HCT116 (cell line): Measurements from ENCODE around the gene RPL28. TPM values are rescaled to one million over a fixed set of nuclear protein-coding genes. Genes with fewer than 3 reads are reported as not detected.

Experiments
- ATAC-seq: fragments of 200-7000 bp; cut with Tn5 transposase; 2 replicates; pipeline ENCODE4 v1.9.1; 2020; ENCODE audit warnings: mild to moderate bottlenecking, moderate library complexity
- BruUV-seq: library from RNA; stranded (reverse); fragments of 400-500 nt; replicated peaks from 2 replicates; lab custom pipeline; 2021; lab: Mats Ljungman, UMichigan
- CTCF ChIA-PET: fragments of 300-600 bp; sonication (Branson Sonifier 250); formaldehyde crosslinking; loops from one replicate; lab custom pipeline; 2021; ENCODE audit warnings: antibody characterized with exemption; lab: Charles Lee
- POLR2A ChIA-PET: fragments of 300-600, 350-600 bp; sonication (Branson Sonifier 250); formaldehyde crosslinking; loops from one replicate; lab custom pipeline; 2021; ENCODE audit warnings: antibody characterized with exemption; lab: Charles Lee
- RAD21 ChIA-PET, 2 experiments: fragments of 300-600 bp; sonication (Branson Sonifier 250); formaldehyde crosslinking; loops; one replicate each; lab custom pipeline; 2023; ENCODE audit warnings: low total read pairs in 2 of 2; ENCODE audit not compliant: uncharacterized antibody in 2 of 2, unreplicated experiment in 2 of 2, low non-redundant PET in 1 of 2; lab: Charles Lee
- DNase-seq: peaks from one replicate; pipeline ENCODE4 v3.0.0-alpha.2; 2010; ENCODE audit warnings: low read depth, low spot score
- H2AFZ ChIP-seq: fragments of 200-600 bp; shearing (Covaris generic), sonication (generic); 2 replicates; pipeline ENCODE4 v1.6.1; 2017; ENCODE audit warnings: low read depth, mixed run types, mixed read lengths, antibody characterized with exemption, low read length; ENCODE audit not compliant: poor library complexity, severe bottlenecking
- H3K27ac ChIP-seq: 2 replicates; pipeline ENCODE4 v1.5.1; 2012; ENCODE audit warnings: low read depth, low read length
- H3K27me3 ChIP-seq: fragments of 200-600 bp; sonication (generic); 2 replicates; pipeline ENCODE4 v1.6.1; 2016; ENCODE audit warnings: mixed run types, low read length, mixed read lengths; ENCODE audit not compliant: insufficient read depth
- H3K36me3 ChIP-seq, 2 experiments: fragments of 200-500 bp in 1 of 2; fragments of 200-600 bp in 1 of 2; sonication (Bioruptor generic) in 1 of 2; sonication (generic) in 1 of 2; 2 replicates each; pipeline versions ENCODE4 v1.5.1 to v1.6.1; 2014 to 2016; ENCODE audit warnings: low read length in 2 of 2, inconsistent platforms in 1 of 2, mixed read lengths in 1 of 2, mixed run types in 1 of 2; ENCODE audit not compliant: insufficient read depth in 2 of 2, control insufficient read depth in 1 of 2
- H3K4me1 ChIP-seq, 2 experiments: fragments of 200-600 bp in 1 of 2; sonication (generic) in 1 of 2; 2 replicates each; pipeline versions ENCODE4 v1.5.1 to v1.6.1; 2012 to 2017; ENCODE audit warnings: low read length in 2 of 2, inconsistent platforms in 1 of 2, mild to moderate bottlenecking in 1 of 2, mixed read lengths in 1 of 2, mixed run types in 1 of 2, moderate library complexity in 1 of 2; ENCODE audit not compliant: insufficient read depth in 2 of 2, control insufficient read depth in 1 of 2
- H3K4me2 ChIP-seq: fragments of 200-600 bp; sonication (generic); 2 replicates; pipeline ENCODE4 v1.6.1; 2017; ENCODE audit warnings: mixed run types, low read length, mixed read lengths
- H3K4me3 ChIP-seq, 2 experiments: fragments of 200-600 bp in 1 of 2; sonication (generic) in 1 of 2; replicated peaks in 1 of 2; 2 replicates each; pipeline ENCODE4 v1.5.1; 2011 to 2016; ENCODE audit warnings: low read length in 2 of 2, control low read depth in 1 of 2, low read depth in 1 of 2, mild to moderate bottlenecking in 1 of 2, mixed read lengths in 1 of 2, mixed run types in 1 of 2
- H3K79me2 ChIP-seq: fragments of 200-600 bp; sonication (generic); 2 replicates; pipeline ENCODE4 v1.6.1; 2017; ENCODE audit warnings: mild to moderate bottlenecking, mixed run types, low read length, moderate library complexity, mixed read lengths; ENCODE audit not compliant: insufficient read depth
- H3K9ac ChIP-seq: fragments of 200-600 bp; sonication (generic); 2 replicates; pipeline ENCODE4 v1.6.1; 2016; ENCODE audit warnings: low read length, mixed read lengths
- H3K9me2 ChIP-seq: fragments of 200-600 bp; sonication (generic), shearing (Covaris generic); 2 replicates; pipeline ENCODE4 v1.6.1; 2017; ENCODE audit warnings: mixed run types, mild to moderate bottlenecking, moderate library complexity; ENCODE audit not compliant: insufficient read depth
- H3K9me3 ChIP-seq, 2 experiments: fragments of 200-500 bp in 1 of 2; fragments of 200-600 bp in 1 of 2; sonication (Bioruptor generic) in 1 of 2; sonication (generic) in 1 of 2; 2 replicates each; pipeline ENCODE4 v1.6.1; 2014 to 2017; ENCODE audit warnings: low read length in 2 of 2, mixed read lengths in 2 of 2, inconsistent platforms in 1 of 2, low read depth in 1 of 2, mild to moderate bottlenecking in 1 of 2, mixed run types in 1 of 2, moderate library complexity in 1 of 2; ENCODE audit not compliant: control insufficient read depth in 1 of 2, insufficient read depth in 1 of 2
- H4K20me1 ChIP-seq: fragments of 200-600 bp; sonication (generic), shearing (Covaris generic); 2 replicates; pipeline ENCODE4 v1.6.1; 2017; ENCODE audit warnings: mixed run types, mild to moderate bottlenecking, moderate library complexity; ENCODE audit not compliant: insufficient read depth
- CBX3 ChIP-seq: IDR thresholded peaks from 2 replicates; pipeline ENCODE4 v1.6.1; 2012; ENCODE audit warnings: low read depth
- ELF1 ChIP-seq: IDR thresholded peaks from 2 replicates; pipeline ENCODE4 v1.6.1; 2012; ENCODE audit warnings: low read depth, borderline replicate concordance
- EZH2 ChIP-seq: fragments of 200-600 bp; sonication (generic); IDR thresholded peaks from 2 replicates; pipeline ENCODE4 v1.6.1; 2017; ENCODE audit warnings: antibody characterized with exemption, mixed run types
- EZH2phosphoT487 ChIP-seq: fragments of 200-600 bp; IDR thresholded peaks from 2 replicates; pipeline ENCODE4 v1.6.1; 2018; ENCODE audit warnings: antibody characterized with exemption, borderline replicate concordance
- POLR2AphosphoS5 ChIP-seq: IDR thresholded peaks from 2 replicates; pipeline ENCODE4 v1.6.1; 2011; ENCODE audit warnings: mild to moderate bottlenecking, low read depth, low read length, moderate library complexity
- RAD21 ChIP-seq: IDR thresholded peaks from 2 replicates; pipeline ENCODE4 v1.6.1; 2012; ENCODE audit warnings: low read depth, mild to moderate bottlenecking
- intact Hi-C: fragments of 100-400 bp; cut with micrococcal nuclease; formaldehyde crosslinking; loops from 2 replicates; pipeline ENCODE4 v1.10.0; 2022
- total RNA-seq: library from RNA; stranded (reverse); gene quantifications from one replicate; pipeline ENCODE4 v1.2.1, GENCODE V29; 2021; ENCODE audit not compliant: unreplicated experiment
- TF ChIP-seq, protein P1 (sequence below): IDR thresholded peaks from 2 replicates; pipeline ENCODE4 v1.6.1; 2012

The RPL28 gene
- total RNA-seq, 1 experiment from 2014 or later = 3,050 TPM

DNA sequence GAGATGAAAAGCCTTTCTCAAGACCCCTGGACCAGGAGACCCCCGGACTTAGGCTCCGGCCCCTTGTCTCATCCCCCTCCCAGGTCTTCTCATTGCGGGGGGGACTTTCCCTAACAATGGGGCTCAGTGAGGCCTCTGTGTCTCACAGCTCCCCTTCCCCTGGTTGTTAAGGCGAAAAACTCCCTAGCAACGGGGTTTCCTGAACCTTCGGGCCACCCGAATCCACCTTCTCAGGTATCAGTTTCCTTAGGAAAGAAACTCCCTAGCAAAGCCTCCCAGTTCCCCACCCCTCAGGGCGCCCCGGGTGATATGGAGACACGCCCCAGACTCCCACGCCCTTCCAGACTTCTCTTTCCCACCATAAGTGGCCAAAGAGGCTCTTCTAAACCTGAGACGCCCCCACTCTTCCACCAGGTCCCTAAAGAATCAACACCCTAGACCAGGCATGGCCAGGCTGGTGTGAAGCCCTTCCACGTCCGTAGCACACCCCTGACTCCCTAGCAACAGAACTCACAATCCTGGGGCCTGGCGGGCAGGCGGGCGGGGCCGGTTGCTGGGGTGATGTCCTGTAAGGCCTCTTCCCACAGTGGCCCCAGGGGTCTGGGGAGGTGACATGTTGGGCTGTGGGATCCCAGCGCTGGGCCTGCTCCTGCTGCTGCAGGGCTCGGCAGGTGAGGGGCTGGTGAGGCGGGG, 9.3 kb upstream of the RPL28 start, which contains the start of gene TMEM190:
Gene TMEM190 (plus strand): TSS at position 586 of the 693 bp plus-strand sequence. CDS start 28 bp downstream, at position 614.
- BruUV-seq = no TSS peak
- CTCF ChIA-PET = no interaction called here
- no peaks in the 10 kb centered on the region for H3K9me2 ChIP-seq
- no peak within 1 kb of the TSS for H2AFZ ChIP-seq
- H3K27me3 ChIP-seq = no peaks in the 10 kb centered on the region
- H3K27ac ChIP-seq = no peak within 1 kb of the TSS
- POLR2A ChIA-PET = no interaction called here
- H3K4me1 ChIP-seq = peaks cover 22 to 48% of the 10 kb centered on the region in 2 experiments; a peak in 3 of 4 replicates
- no peaks in the 10 kb centered on the region for H4K20me1 ChIP-seq
- H3K4me3 ChIP-seq = no peak within 1 kb of the TSS
- H3K9ac ChIP-seq = no peak within 1 kb of the TSS
- no peaks in the 10 kb centered on the region for H3K36me3 ChIP-seq
- RAD21 ChIA-PET = no interaction called here
- intact Hi-C loops = no loop called here
- ATAC-seq (peak; percentile 36), DNase-seq (no peak)
- peak within 1 kb of the TSS; percentile 22 for H3K4me2 ChIP-seq
- no peaks in the 10 kb centered on the region for H3K9me3 ChIP-seq
- no peak for TF ChIP-seq EZH2phosphoT487
- no peak for TF ChIP-seq CBX3
- TF ChIP-seq ELF1 = no peak
- no peak for TF ChIP-seq EZH2
- no peak for TF ChIP-seq RAD21
- H3K79me2 ChIP-seq = no peaks in the 10 kb centered on the region

DNA sequence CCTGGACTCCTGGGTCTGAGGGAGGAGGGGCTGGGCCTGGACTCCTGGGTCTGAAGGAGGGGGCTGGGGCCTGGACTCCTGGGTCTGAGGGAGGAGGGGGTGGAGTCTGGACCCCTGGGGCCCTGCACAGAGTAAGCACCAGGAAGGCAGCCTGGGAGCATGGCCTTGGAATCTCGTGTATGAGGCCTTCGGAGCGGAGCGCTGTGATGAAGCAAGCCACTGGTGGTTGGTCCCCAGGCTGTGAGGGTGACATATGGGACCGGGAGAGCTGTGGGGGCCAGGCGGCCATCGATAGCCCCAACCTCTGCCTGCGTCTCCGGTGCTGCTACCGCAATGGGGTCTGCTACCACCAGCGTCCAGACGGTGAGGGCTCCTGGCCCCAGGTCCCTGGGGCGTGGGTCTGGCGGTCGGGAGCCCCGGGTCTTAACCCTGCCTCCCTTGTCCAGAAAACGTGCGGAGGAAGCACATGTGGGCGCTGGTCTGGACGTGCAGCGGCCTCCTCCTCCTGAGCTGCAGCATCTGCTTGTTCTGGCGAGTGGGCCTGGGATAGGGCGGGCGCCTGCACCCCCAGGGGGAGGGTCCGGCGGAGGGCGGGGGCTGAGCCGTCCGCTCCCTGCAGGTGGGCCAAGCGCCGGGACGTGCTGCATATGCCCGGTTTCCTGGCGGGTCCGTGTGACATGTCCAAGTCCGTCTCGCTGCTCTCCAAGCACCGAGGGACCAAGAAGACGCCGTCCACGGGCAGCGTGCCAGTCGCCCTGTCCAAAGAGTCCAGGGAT, 8.2 kb upstream of the RPL28 start:
- TF ChIP-seq POLR2AphosphoS5 = peak; percentile 26; the same call in 1 of the 2 replicates
- TF ChIP-seq, protein P1, sequence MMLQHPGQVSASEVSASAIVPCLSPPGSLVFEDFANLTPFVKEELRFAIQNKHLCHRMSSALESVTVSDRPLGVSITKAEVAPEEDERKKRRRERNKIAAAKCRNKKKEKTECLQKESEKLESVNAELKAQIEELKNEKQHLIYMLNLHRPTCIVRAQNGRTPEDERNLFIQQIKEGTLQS = no peak
- no peaks in the 10 kb centered on the region for H3K36me3 ChIP-seq
- no TSS peak for BruUV-seq
- intact Hi-C loops = no loop called here
- H4K20me1 ChIP-seq = no peaks in the 10 kb centered on the region
- DNase-seq = no peak
- H3K4me2 ChIP-seq = no peak overlapping the region
- H3K4me3 ChIP-seq = no peak overlapping the region
- H3K27ac ChIP-seq = no peak overlapping the region
- ATAC-seq = no peak
- ChIA-PET RAD21 (no interaction called here), POLR2A (no interaction called here), CTCF (no interaction called here)
- no peaks in the 10 kb centered on the region for H3K9me2 ChIP-seq
- H2AFZ ChIP-seq = no peak overlapping the region
- H3K9ac ChIP-seq = no peak overlapping the region
- H3K79me2 ChIP-seq = peaks cover 9% of the 10 kb centered on the region
- H3K9me3 ChIP-seq = no peaks in the 10 kb centered on the region
- H3K4me1 ChIP-seq = peaks cover 20 to 51% of the 10 kb centered on the region in 2 experiments; a peak in 3 of 4 replicates
- H3K27me3 ChIP-seq = no peaks in the 10 kb centered on the region
